Neural cell (in vitro differentiated cells): ENCODE results near the gene RCHY1. TPM values are rescaled to one million over a fixed set of nuclear protein-coding genes. Genes with fewer than 3 reads are reported as not detected.

Experiments used
- H2AFZ ChIP-seq: fragments of 200-600, 300-800 bp; sonication (generic), shearing (Covaris generic); 2 replicates; pipeline ENCODE4 v1.6.0; 2014; ENCODE audit warnings: low read depth, mild to moderate bottlenecking, antibody characterized with exemption, low read length, moderate library complexity
- H3F3A ChIP-seq: fragments of 200-600 bp; shearing (Covaris generic); 2 replicates; pipeline ENCODE4 v1.6.1; 2016; ENCODE audit warnings: mild to moderate bottlenecking, moderate library complexity, mixed read lengths, antibody characterized with exemption, low read length; ENCODE audit not compliant: insufficient read depth, poor library complexity, severe bottlenecking
- H3K27ac ChIP-seq: fragments of 200-600, 300-800 bp; sonication (generic), shearing (Covaris generic); 2 replicates; pipeline ENCODE4 v1.5.1; 2014; ENCODE audit warnings: mild to moderate bottlenecking, low read length, moderate library complexity
- H3K27me3 ChIP-seq: fragments of 300-800, 200-600 bp; sonication (generic), shearing (Covaris generic); 2 replicates; pipeline ENCODE4 v1.6.0; 2014; ENCODE audit warnings: mild to moderate bottlenecking, low read depth, low read length, moderate library complexity; ENCODE audit not compliant: insufficient read depth
- H3K36me3 ChIP-seq: fragments of 300-800, 200-600 bp; sonication (generic), shearing (Covaris generic); 2 replicates; pipeline ENCODE4 v1.5.1; 2014; ENCODE audit warnings: mild to moderate bottlenecking, antibody characterized with exemption, low read length, moderate library complexity; ENCODE audit not compliant: insufficient read depth
- H3K4me2 ChIP-seq: fragments of 300-800, 200-600 bp; sonication (generic), shearing (Covaris generic); 2 replicates; pipeline ENCODE4 v1.6.0; 2014; ENCODE audit warnings: mild to moderate bottlenecking, low read length
- H3K4me3 ChIP-seq: fragments of 300-800, 200-600 bp; sonication (generic), shearing (Covaris generic); 2 replicates; pipeline ENCODE4 v1.5.1; 2014; ENCODE audit warnings: mild to moderate bottlenecking, low read length, moderate library complexity
- H3K79me2 ChIP-seq: fragments of 200-600 bp; shearing (Covaris generic); replicated peaks from 2 replicates; pipeline ENCODE4 v1.6.0; 2014; ENCODE audit warnings: mild to moderate bottlenecking, low read length, moderate library complexity; ENCODE audit not compliant: insufficient read depth
- H3K9ac ChIP-seq: fragments of 300-800, 200-600 bp; sonication (generic), shearing (Covaris generic); 2 replicates; pipeline ENCODE4 v1.6.1; 2016; ENCODE audit warnings: mild to moderate bottlenecking, low read length, mixed read lengths
- H3K9me2 ChIP-seq: fragments of 200-600 bp; shearing (Covaris generic); 2 replicates; pipeline ENCODE4 v1.6.1; 2016; ENCODE audit warnings: mild to moderate bottlenecking, low read length, mixed read lengths; ENCODE audit not compliant: insufficient read depth
- H3K9me3 ChIP-seq: fragments of 200-600, 300-800 bp; sonication (generic), shearing (Covaris generic); 2 replicates; pipeline ENCODE4 v1.6.1; 2016; ENCODE audit warnings: mild to moderate bottlenecking, mixed run types, low read length, moderate library complexity, mixed read lengths
- H4K20me1 ChIP-seq: fragments of 200-600 bp; shearing (Covaris generic); 2 replicates; pipeline ENCODE4 v1.6.1; 2016; ENCODE audit warnings: mild to moderate bottlenecking, mixed run types; ENCODE audit not compliant: insufficient read depth
- CTCF ChIP-seq: fragments of 450-650 bp; IDR thresholded peaks from 2 replicates; pipeline ENCODE4 v1.5.1; 2014; ENCODE audit warnings: antibody characterized with exemption, mild to moderate bottlenecking, moderate library complexity; ENCODE audit not compliant: poor library complexity, severe bottlenecking
- EP300 ChIP-seq: fragments of 450-650 bp; conservative IDR thresholded peaks from 2 replicates; pipeline ENCODE4 v1.6.1; 2014; ENCODE audit warnings: antibody characterized with exemption, mild to moderate bottlenecking, moderate library complexity; ENCODE audit not compliant: poor library complexity, severe bottlenecking
- EZH2 ChIP-seq: fragments of 200-600, 300-800 bp; shearing (Covaris generic), sonication (generic); IDR thresholded peaks from 2 replicates; pipeline ENCODE4 v1.6.1; 2014; ENCODE audit warnings: antibody characterized with exemption, low read length, borderline replicate concordance, mild to moderate bottlenecking; ENCODE audit not compliant: insufficient read depth, poor library complexity, severe bottlenecking
- MXI1 ChIP-seq: fragments of 450-650 bp; conservative IDR thresholded peaks from 2 replicates; pipeline ENCODE4 v1.6.1; 2014; ENCODE audit warnings: antibody characterized with exemption, mild to moderate bottlenecking; ENCODE audit not compliant: poor library complexity, severe bottlenecking
- POLR2AphosphoS5 ChIP-seq: IDR thresholded peaks from 2 replicates; pipeline ENCODE4 v1.6.1; 2012
- RAD21 ChIP-seq: fragments of 450-650 bp; conservative IDR thresholded peaks from 2 replicates; pipeline ENCODE4 v1.6.1; 2014; ENCODE audit warnings: antibody characterized with exemption, mild to moderate bottlenecking, moderate library complexity
- SMC3 ChIP-seq: fragments of 450-650 bp; conservative IDR thresholded peaks from 2 replicates; pipeline ENCODE4 v1.6.1; 2014; ENCODE audit warnings: antibody characterized with exemption, mild to moderate bottlenecking, moderate library complexity; ENCODE audit not compliant: poor library complexity
- TAF1 ChIP-seq: IDR thresholded peaks from 2 replicates; pipeline ENCODE4 v1.6.1; 2012; ENCODE audit warnings: low read depth
- polyA plus RNA-seq: library from polyadenylated mRNA; depleted of rRNA; stranded (reverse); fragments of >200 nt; gene quantifications from 2 replicates; pipeline ENCODE4 v1.2.3, GENCODE V29; 2014
- TF ChIP-seq, protein P1 (sequence below): IDR thresholded peaks from 2 replicates; pipeline ENCODE4 v1.6.1; 2012; ENCODE audit warnings: borderline replicate concordance

RCHY1 gene
- polyA plus RNA-seq, 1 donor from 2014 or later: 70.6 TPM

GRCh38 chr4:75477201-75477600 is 37.0 kb downstream of the RCHY1 start:
- H3K27me3 ChIP-seq: no peaks in the 10 kb centered on the region
- H3K9me3 ChIP-seq: peaks cover 5% of the 10 kb centered on the region
- H3K4me2 ChIP-seq: no peak overlapping the region
- no peaks in the 10 kb centered on the region for H3K79me2 ChIP-seq
- TF ChIP-seq EP300: no peak
- no peak for TF ChIP-seq RAD21
- no peaks in the 10 kb centered on the region for H3F3A ChIP-seq
- no peak overlapping the region for H3K9ac ChIP-seq
- H2AFZ ChIP-seq: no peak overlapping the region
- H3K4me3 ChIP-seq: no peak overlapping the region
- H4K20me1 ChIP-seq: no peaks in the 10 kb centered on the region
- H3K9me2 ChIP-seq: no peaks in the 10 kb centered on the region
- H3K27ac ChIP-seq: no peak overlapping the region
- peaks cover 12% of the 10 kb centered on the region for H3K36me3 ChIP-seq

- TF ChIP-seq SMC3 (no peak), POLR2AphosphoS5 (no peak), MXI1 (no peak), CTCF (no peak), RAD21 (no peak), TAF1 (no peak), EZH2 (no peak), EP300 (no peak)
- TF ChIP-seq, protein P1, sequence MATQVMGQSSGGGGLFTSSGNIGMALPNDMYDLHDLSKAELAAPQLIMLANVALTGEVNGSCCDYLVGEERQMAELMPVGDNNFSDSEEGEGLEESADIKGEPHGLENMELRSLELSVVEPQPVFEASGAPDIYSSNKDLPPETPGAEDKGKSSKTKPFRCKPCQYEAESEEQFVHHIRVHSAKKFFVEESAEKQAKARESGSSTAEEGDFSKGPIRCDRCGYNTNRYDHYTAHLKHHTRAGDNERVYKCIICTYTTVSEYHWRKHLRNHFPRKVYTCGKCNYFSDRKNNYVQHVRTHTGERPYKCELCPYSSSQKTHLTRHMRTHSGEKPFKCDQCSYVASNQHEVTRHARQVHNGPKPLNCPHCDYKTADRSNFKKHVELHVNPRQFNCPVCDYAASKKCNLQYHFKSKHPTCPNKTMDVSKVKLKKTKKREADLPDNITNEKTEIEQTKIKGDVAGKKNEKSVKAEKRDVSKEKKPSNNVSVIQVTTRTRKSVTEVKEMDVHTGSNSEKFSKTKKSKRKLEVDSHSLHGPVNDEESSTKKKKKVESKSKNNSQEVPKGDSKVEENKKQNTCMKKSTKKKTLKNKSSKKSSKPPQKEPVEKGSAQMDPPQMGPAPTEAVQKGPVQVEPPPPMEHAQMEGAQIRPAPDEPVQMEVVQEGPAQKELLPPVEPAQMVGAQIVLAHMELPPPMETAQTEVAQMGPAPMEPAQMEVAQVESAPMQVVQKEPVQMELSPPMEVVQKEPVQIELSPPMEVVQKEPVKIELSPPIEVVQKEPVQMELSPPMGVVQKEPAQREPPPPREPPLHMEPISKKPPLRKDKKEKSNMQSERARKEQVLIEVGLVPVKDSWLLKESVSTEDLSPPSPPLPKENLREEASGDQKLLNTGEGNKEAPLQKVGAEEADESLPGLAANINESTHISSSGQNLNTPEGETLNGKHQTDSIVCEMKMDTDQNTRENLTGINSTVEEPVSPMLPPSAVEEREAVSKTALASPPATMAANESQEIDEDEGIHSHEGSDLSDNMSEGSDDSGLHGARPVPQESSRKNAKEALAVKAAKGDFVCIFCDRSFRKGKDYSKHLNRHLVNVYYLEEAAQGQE: no peak
- Histone ChIP-seq H3K4me2 (no peak overlapping the region), H3K9me3 (no peaks in the 10 kb centered on the region), H3K9ac (no peak overlapping the region), H2AFZ (no peak overlapping the region), H3K36me3 (no peaks in the 10 kb centered on the region), H3K27me3 (no peaks in the 10 kb centered on the region), H3K9me2 (no peaks in the 10 kb centered on the region), H3K79me2 (no peaks in the 10 kb centered on the region), H3K27ac (no peak overlapping the region), H4K20me1 (no peaks in the 10 kb centered on the region), H3F3A (no peaks in the 10 kb centered on the region), H3K4me3 (no peak overlapping the region)
Measured at GRCh38 chr4:75470738-75471137, 43.5 kb downstream of the RCHY1 start.

DNA sequence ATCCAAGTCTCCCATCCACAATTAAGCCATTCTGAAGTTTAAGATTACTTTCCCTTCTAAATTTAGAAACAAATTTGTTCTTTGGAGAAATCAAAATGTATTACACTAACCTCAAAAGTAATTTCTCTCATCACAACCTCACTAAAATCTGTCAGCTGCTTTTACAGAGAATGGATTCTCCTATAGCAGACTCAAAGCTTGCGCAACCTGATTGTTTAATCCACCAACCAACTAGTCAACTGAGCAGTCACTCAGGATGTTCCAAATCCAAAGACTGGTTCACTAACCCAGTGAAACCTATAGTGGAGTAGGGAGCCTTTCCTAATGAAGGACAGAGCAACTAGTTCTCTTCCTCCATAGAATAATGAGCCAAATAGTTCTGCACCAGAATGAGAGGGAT is 44.3 kb downstream of the RCHY1 start:
- H3K4me2 ChIP-seq: no peak overlapping the region
- H3K4me3 ChIP-seq: no peak overlapping the region
- H4K20me1 ChIP-seq: no peaks in the 10 kb centered on the region
- H3K27ac ChIP-seq: no peak overlapping the region
- H2AFZ ChIP-seq: no peak overlapping the region
- H3K27me3 ChIP-seq: no peaks in the 10 kb centered on the region
- no peak overlapping the region for H3K9ac ChIP-seq
- H3K79me2 ChIP-seq: no peaks in the 10 kb centered on the region
- no peak for TF ChIP-seq SMC3
- TF ChIP-seq MXI1: no peak
- no peak for TF ChIP-seq CTCF
- no peak for TF ChIP-seq RAD21
- no peak for TF ChIP-seq EP300
- TF ChIP-seq, protein P1: no peak
- no peak for TF ChIP-seq TAF1
- no peak for TF ChIP-seq EZH2
- no peak for TF ChIP-seq POLR2AphosphoS5
- H3K9me2 ChIP-seq: no peaks in the 10 kb centered on the region
- H3K9me3 ChIP-seq: no peaks in the 10 kb centered on the region
- no peaks in the 10 kb centered on the region for H3F3A ChIP-seq
- H3K36me3 ChIP-seq: no peaks in the 10 kb centered on the region
